KMS-11 (cell line): Measurements from ENCODE around the gene COX5B.

ENCODE experiments used
- H2AFZ ChIP-seq: fragments of 200-600 bp; sonication (generic); 2 replicates; pipeline ENCODE4 v1.6.1; 2016; ENCODE audit warnings: antibody characterized with exemption, mixed run types, low read depth
- H3K27ac ChIP-seq: fragments of 200-600 bp; sonication (generic); 2 replicates; pipeline ENCODE4 v1.6.1; 2016; ENCODE audit warnings: mild to moderate bottlenecking, mixed run types
- H3K27me3 ChIP-seq: fragments of 200-600 bp; sonication (generic); 2 replicates; pipeline ENCODE4 v1.6.1; 2017; ENCODE audit warnings: mild to moderate bottlenecking, low read depth, mixed run types, moderate library complexity; ENCODE audit not compliant: insufficient read depth
- H3K36me3 ChIP-seq: fragments of 200-600 bp; sonication (generic); 2 replicates; pipeline ENCODE4 v1.6.1; 2017; ENCODE audit warnings: mild to moderate bottlenecking, mixed run types; ENCODE audit not compliant: insufficient read depth
- H3K4me1 ChIP-seq: fragments of 200-600 bp; sonication (generic); 2 replicates; pipeline ENCODE4 v1.6.1; 2016; ENCODE audit warnings: mild to moderate bottlenecking, low read depth, mixed run types; ENCODE audit not compliant: poor library complexity, severe bottlenecking
- H3K4me2 ChIP-seq: fragments of 200-600 bp; sonication (generic); 2 replicates; pipeline ENCODE4 v1.7.0; 2016; ENCODE audit warnings: mild to moderate bottlenecking, mixed run types
- H3K4me3 ChIP-seq: fragments of 200-600 bp; sonication (generic); IDR thresholded peaks from 2 replicates; pipeline ENCODE4 v1.6.1; 2017; ENCODE audit warnings: low read depth, low read length, mixed read lengths; ENCODE audit not compliant: insufficient read depth
- H3K79me2 ChIP-seq: fragments of 200-600 bp; sonication (generic); 2 replicates; pipeline ENCODE4 v1.6.1; 2016; ENCODE audit warnings: low read depth, mixed run types; ENCODE audit not compliant: insufficient read depth
- H3K9ac ChIP-seq: fragments of 200-600 bp; sonication (generic); 2 replicates; pipeline ENCODE4 v1.6.1; 2016; ENCODE audit warnings: mild to moderate bottlenecking, mixed run types
- H4K20me1 ChIP-seq: fragments of 200-600 bp; sonication (generic); 2 replicates; pipeline ENCODE4 v1.6.1; 2016; ENCODE audit warnings: mild to moderate bottlenecking, mixed run types; ENCODE audit not compliant: insufficient read depth
- CTCF ChIP-seq: fragments of 200-600 bp; sonication (generic); conservative IDR thresholded peaks from 2 replicates; pipeline ENCODE4 v1.6.1; 2017; ENCODE audit warnings: low read depth, mild to moderate bottlenecking, antibody characterized with exemption, low read length, moderate library complexity, mixed read lengths

COX5B gene

GRCh38 chr2:97662386-97662894 lies 16.6 kb downstream of the COX5B start:
- H2AFZ ChIP-seq = peak overlapping the region; percentile 25; the same call in 1 of the 2 replicates

GRCh38 chr2:97662895-97663625 lies 17.2 kb downstream of the COX5B start:
- peak overlapping the region; percentile 50 for H3K4me2 ChIP-seq
- no peak for TF ChIP-seq CTCF
- H3K4me1 ChIP-seq = peaks cover 12% of the 10 kb centered on the region
- H3K79me2 ChIP-seq = peaks cover 26% of the 10 kb centered on the region; the same call in 1 of the 2 replicates
- H3K4me3 ChIP-seq = peak overlapping the region; percentile 86
- H4K20me1 ChIP-seq = no peaks in the 10 kb centered on the region
- H3K9ac ChIP-seq = peak overlapping the region; percentile 76
- no peaks in the 10 kb centered on the region for H3K27me3 ChIP-seq
- peak overlapping the region; percentile 25; the same call in 1 of the 2 replicates for H2AFZ ChIP-seq
- peak overlapping the region; percentile 46 for H3K27ac ChIP-seq
- no peaks in the 10 kb centered on the region for H3K36me3 ChIP-seq

More at GRCh38 chr2:97662386-97662894, 16.6 kb downstream of the COX5B start:
- peaks cover 26% of the 10 kb centered on the region; the same call in 1 of the 2 replicates for H3K79me2 ChIP-seq
- TF ChIP-seq CTCF = no peak
- no peaks in the 10 kb centered on the region for H4K20me1 ChIP-seq
- no peaks in the 10 kb centered on the region for H3K27me3 ChIP-seq
- H3K4me3 ChIP-seq = peak overlapping the region; percentile 86
- H3K4me1 ChIP-seq = peaks cover 12% of the 10 kb centered on the region
- H3K4me2 ChIP-seq = peak overlapping the region; percentile 50
- H3K27ac ChIP-seq = peak overlapping the region; percentile 46; the same call in 1 of the 2 replicates
- peak overlapping the region; percentile 76; the same call in 1 of the 2 replicates for H3K9ac ChIP-seq
- no peaks in the 10 kb centered on the region for H3K36me3 ChIP-seq

- H3K36me3 ChIP-seq = no peaks in the 10 kb centered on the region
- H3K4me1 ChIP-seq = peaks cover 12% of the 10 kb centered on the region
- peak overlapping the region; percentile 50; the same call in 1 of the 2 replicates for H3K4me2 ChIP-seq
- H3K27ac ChIP-seq = peak overlapping the region; percentile 46
- TF ChIP-seq CTCF = no peak
- H2AFZ ChIP-seq = peak overlapping the region; percentile 25; the same call in 1 of the 2 replicates
- H3K9ac ChIP-seq = peak overlapping the region; percentile 76
- H3K27me3 ChIP-seq = no peaks in the 10 kb centered on the region
- no peak overlapping the region for H3K4me3 ChIP-seq
- peaks cover 26% of the 10 kb centered on the region; the same call in 1 of the 2 replicates for H3K79me2 ChIP-seq
- H4K20me1 ChIP-seq = no peaks in the 10 kb centered on the region
Measured at GRCh38 chr2:97663626-97663961, 17.7 kb downstream of the COX5B start.

GRCh38 chr2:97663962-97664635 lies 18.2 kb downstream of the COX5B start, which contains the start of gene ACTR1B:
Gene ACTR1B (minus strand): TSS chr2:97664044. CDS start chr2:97663890, 154 bp downstream.
- H2AFZ ChIP-seq = peak within 1 kb of the TSS; percentile 77
- peaks cover 12% of the 10 kb centered on the region for H3K4me1 ChIP-seq
- peak within 1 kb of the TSS; percentile 99 for H3K9ac ChIP-seq
- no peaks in the 10 kb centered on the region for H4K20me1 ChIP-seq
- peak within 1 kb of the TSS; percentile 99 for H3K27ac ChIP-seq
- TF ChIP-seq CTCF = peak; percentile 73
- peaks cover 26% of the 10 kb centered on the region; the same call in 1 of the 2 replicates for H3K79me2 ChIP-seq
- no peaks in the 10 kb centered on the region for H3K36me3 ChIP-seq
- peak within 1 kb of the TSS; percentile 86 for H3K4me3 ChIP-seq
- no peaks in the 10 kb centered on the region for H3K27me3 ChIP-seq
- H3K4me2 ChIP-seq = peak within 1 kb of the TSS; percentile 67
